Esophagus (tissue), 2 donors: ENCODE measurements around the gene ZBTB42. TPM values are rescaled to one million over a fixed set of nuclear protein-coding genes. Genes with fewer than 3 reads are reported as not detected.

Experiments
- H3K27ac ChIP-seq, 2 donors: one replicate each; pipeline ENCODE4 v1.5.1; 2013; ENCODE audit warnings: low read depth in 2 of 2, mild to moderate bottlenecking in 2 of 2, inconsistent platforms in 1 of 2, low read length in 1 of 2, moderate library complexity in 1 of 2
- H3K27me3 ChIP-seq, 2 donors: one replicate each; pipeline ENCODE4 v1.6.1; 2013; ENCODE audit warnings: low read length in 2 of 2, control low read depth in 1 of 2, mild to moderate bottlenecking in 1 of 2; ENCODE audit not compliant: insufficient read depth in 2 of 2, control insufficient read depth in 1 of 2
- H3K36me3 ChIP-seq, 2 donors: one replicate each; pipeline ENCODE4 v1.6.1; 2013; ENCODE audit warnings: low read length in 1 of 2; ENCODE audit not compliant: control insufficient read depth in 2 of 2, insufficient read depth in 2 of 2
- H3K4me1 ChIP-seq, 2 donors: one replicate each; pipeline ENCODE4 v1.6.1; 2013; ENCODE audit warnings: low read length in 1 of 2; ENCODE audit not compliant: control insufficient read depth in 2 of 2, insufficient read depth in 2 of 2
- H3K4me3 ChIP-seq, 2 donors: one replicate each; pipeline ENCODE4 v1.5.1; 2013; ENCODE audit warnings: low read length in 2 of 2, mild to moderate bottlenecking in 2 of 2, low read depth in 1 of 2, moderate library complexity in 1 of 2
- H3K9me3 ChIP-seq, 2 donors: one replicate each; pipeline ENCODE4 v1.6.1; 2013; ENCODE audit warnings: mild to moderate bottlenecking in 2 of 2, low read depth in 1 of 2, low read length in 1 of 2, moderate library complexity in 1 of 2; ENCODE audit not compliant: control insufficient read depth in 2 of 2, insufficient read depth in 1 of 2
- WGBS, 2 donors: extraction: QIAGEN DNeasy Blood & Tissue Kit; methylation state at CpG; one replicate each; pipeline ENCODE4 v1.1.7; 2013; 5-methylcytosine and 5-hydroxymethylcytosine counted together
- polyA plus RNA-seq, 2 donors: library from polyadenylated mRNA; stranded (reverse); fragments of 200-250 nt; gene quantifications; one replicate each; pipeline ENCODE4 v1.2.3, GENCODE V29; 2013
- donor health status: healthy with polysubstance abuse.
- donor health status: Bipolar disorder and iron deficiency.

Gene ZBTB42
- polyA plus RNA-seq, 2 donors: 5.0 TPM

GRCh38 chr14:104787736-104788135 lies 13.2 kb upstream of the ZBTB42 start:
- H3K27me3 ChIP-seq: no peaks in the 10 kb centered on the region
- H3K4me3 ChIP-seq: no peak overlapping the region
- no peak overlapping the region for H3K27ac ChIP-seq
- peaks cover 0 to 43% of the 10 kb centered on the region in 2 donors for H3K36me3 ChIP-seq
- peaks cover 14 to 31% of the 10 kb centered on the region in 2 donors for H3K4me1 ChIP-seq
- no peaks in the 10 kb centered on the region for H3K9me3 ChIP-seq
- 76 to 85% methylated on average over 6 to 7 of the region's 7 CpGs for WGBS, 2 donors

- Histone ChIP-seq H3K27ac (no peak overlapping the region), H3K4me1 (peaks cover 14 to 37% of the 10 kb centered on the region in 2 donors), H3K9me3 (no peaks in the 10 kb centered on the region), H3K27me3 (no peaks in the 10 kb centered on the region), H3K36me3 (peaks cover 0 to 43% of the 10 kb centered on the region in 2 donors), H3K4me3 (no peak overlapping the region)
- WGBS, 2 donors: 76 to 88% methylated on average over 14 of the region's 14 CpGs
Observed at GRCh38 chr14:104788161-104788818, 12.6 kb upstream of the ZBTB42 start.

DNA sequence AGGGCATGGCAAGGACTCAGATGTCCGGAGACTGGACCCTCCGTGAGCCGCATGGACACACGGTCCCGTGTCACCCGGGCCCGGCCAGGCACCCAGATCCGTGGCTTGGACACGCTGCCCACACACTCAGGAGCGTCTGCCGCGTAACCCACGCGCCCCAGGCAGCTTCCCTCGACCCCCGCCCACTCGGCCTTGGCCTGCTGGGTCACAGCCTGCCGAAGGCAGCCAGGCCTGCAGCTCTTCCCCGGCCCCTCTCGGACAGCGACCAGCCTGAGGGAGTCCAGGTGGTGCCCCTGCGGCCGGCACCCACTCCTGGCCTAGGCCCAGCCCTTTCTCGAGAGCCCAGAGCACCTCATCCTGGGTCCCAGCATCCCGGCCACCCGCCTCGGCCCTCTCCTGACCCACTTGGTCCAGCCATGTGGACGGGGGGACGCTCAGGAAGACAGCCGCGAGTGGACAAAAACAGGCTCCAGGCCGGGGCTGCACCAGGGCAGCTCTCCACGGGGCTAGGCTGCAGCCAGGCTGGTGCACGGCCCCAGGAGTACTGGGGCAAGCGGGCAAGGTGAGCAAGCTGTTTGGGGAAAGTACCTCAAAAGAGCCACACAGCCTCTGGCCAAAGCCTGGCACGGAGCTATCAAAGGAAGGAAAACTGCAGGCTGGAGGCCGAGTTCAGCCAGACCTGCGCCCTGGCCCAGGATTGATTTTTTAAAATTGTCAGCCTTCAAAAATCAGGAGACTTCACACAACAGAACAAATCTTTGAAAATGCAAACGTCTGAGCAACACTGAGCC lies 11.8 kb upstream of the ZBTB42 start:
- Histone ChIP-seq H3K4me3 (no peak overlapping the region), H3K27me3 (no peaks in the 10 kb centered on the region), H3K4me1 (peaks cover 18 to 45% of the 10 kb centered on the region in 2 donors), H3K36me3 (peaks cover 0 to 43% of the 10 kb centered on the region in 2 donors), H3K9me3 (no peaks in the 10 kb centered on the region), H3K27ac (no peak overlapping the region)
- 79 to 83% methylated on average over 38 to 39 of the region's 39 CpGs for WGBS, 2 donors

- WGBS, 2 donors: 79 to 89% methylated on average over 25 to 31 of the region's 31 CpGs
- Histone ChIP-seq H3K9me3 (no peaks in the 10 kb centered on the region), H3K4me1 (peaks cover 18 to 49% of the 10 kb centered on the region in 2 donors), H3K27me3 (no peaks in the 10 kb centered on the region), H3K27ac (peak overlapping the region in 1 of 2 donors; percentile 26), H3K4me3 (no peak overlapping the region), H3K36me3 (peaks cover 0 to 41% of the 10 kb centered on the region in 2 donors)
Observed at GRCh38 chr14:104789752-104790743, 10.9 kb upstream of the ZBTB42 start.

DNA sequence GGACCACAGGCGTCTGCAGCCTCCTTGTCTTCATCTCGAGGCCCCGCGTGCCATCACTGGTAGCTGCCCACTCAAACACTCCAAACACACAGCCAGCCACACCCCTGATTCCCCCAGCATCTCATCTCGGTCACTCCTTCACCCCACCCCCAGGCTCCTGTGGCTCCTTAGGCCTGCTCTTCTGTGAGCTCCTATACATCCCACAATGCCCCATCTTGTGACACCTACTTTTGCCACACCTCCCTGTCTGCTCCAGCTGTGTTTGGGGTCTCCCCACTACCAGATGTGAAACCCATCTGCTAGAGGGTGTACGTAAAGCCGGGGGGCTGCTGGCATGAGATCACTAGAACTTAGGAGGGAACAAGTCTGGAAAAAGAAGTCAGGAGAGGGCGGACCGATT lies 9.5 kb upstream of the ZBTB42 start:
- peaks cover 0 to 37% of the 10 kb centered on the region in 2 donors for H3K36me3 ChIP-seq
- 87 to 94% methylated on average over 7 to 9 of the region's 9 CpGs for WGBS, 2 donors
- no peaks in the 10 kb centered on the region for H3K27me3 ChIP-seq
- no peak overlapping the region for H3K27ac ChIP-seq
- H3K9me3 ChIP-seq: no peaks in the 10 kb centered on the region
- peaks cover 18 to 49% of the 10 kb centered on the region in 2 donors for H3K4me1 ChIP-seq
- no peak overlapping the region for H3K4me3 ChIP-seq

GRCh38 chr14:104792101-104792884 lies 8.6 kb upstream of the ZBTB42 start:
- no peaks in the 10 kb centered on the region for H3K27me3 ChIP-seq
- H3K36me3 ChIP-seq: peaks cover 0 to 37% of the 10 kb centered on the region in 2 donors
- no peaks in the 10 kb centered on the region for H3K9me3 ChIP-seq
- H3K27ac ChIP-seq: no peak overlapping the region
- H3K4me1 ChIP-seq: peaks cover 15 to 45% of the 10 kb centered on the region in 2 donors
- H3K4me3 ChIP-seq: no peak overlapping the region
- 59 to 63% methylated on average over 24 to 25 of the region's 25 CpGs for WGBS, 2 donors

DNA sequence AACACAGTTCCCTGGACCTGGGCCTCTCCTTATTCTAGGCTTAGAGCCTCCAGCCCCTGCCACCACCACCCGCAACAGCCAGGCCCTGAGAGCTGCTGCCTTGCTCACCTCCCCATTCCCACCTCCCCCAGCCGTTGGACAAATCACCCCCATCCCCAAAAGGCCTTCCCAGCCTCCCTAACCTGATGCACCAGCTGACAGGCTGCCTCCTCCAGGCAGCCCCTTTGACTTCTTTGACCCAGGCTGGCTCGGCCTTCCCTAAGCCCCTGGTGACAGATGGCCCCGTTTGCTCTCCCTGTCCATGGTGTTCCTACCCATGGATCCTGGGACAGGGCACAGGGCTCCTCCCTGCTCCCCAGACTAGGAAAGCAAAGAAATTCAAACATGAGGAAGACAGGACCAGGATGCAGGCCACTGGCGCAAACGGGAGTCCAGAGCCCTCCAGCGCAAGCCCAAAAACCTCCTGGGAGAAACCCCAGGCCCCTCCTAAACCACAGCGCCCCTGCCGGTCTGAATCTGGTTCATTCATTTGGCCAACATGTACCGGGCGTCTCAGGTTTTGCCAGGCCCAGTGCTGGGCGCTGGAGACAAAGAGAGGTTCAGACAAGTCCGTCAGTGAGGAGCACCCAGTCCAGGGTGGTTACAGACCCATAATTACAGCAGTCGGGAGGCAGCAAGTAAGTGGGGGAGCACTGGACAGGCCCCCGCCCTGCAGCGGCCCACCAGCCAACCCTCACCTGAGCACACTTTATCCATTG lies 7.8 kb upstream of the ZBTB42 start:
- Histone ChIP-seq H3K4me3 (peak overlapping the region in 1 of 2 donors; percentile 82), H3K36me3 (peaks cover 0 to 35% of the 10 kb centered on the region in 2 donors), H3K9me3 (no peaks in the 10 kb centered on the region), H3K4me1 (peaks cover 14 to 41% of the 10 kb centered on the region in 2 donors), H3K27ac (no peak overlapping the region), H3K27me3 (no peaks in the 10 kb centered on the region)
- WGBS, 2 donors: 78 to 82% methylated on average over 16 of the region's 16 CpGs

- H3K9me3 ChIP-seq: no peaks in the 10 kb centered on the region
- peak overlapping the region in 1 of 2 donors; percentile 82 for H3K4me3 ChIP-seq
- peaks cover 13 to 41% of the 10 kb centered on the region in 2 donors for H3K4me1 ChIP-seq
- no peaks in the 10 kb centered on the region for H3K27me3 ChIP-seq
- WGBS, 2 donors: 74 to 77% methylated on average over 2 of the region's 2 CpGs
- H3K27ac ChIP-seq: no peak overlapping the region
- peaks cover 0 to 33% of the 10 kb centered on the region in 2 donors for H3K36me3 ChIP-seq
Observed at GRCh38 chr14:104793703-104793959, 7.3 kb upstream of the ZBTB42 start.
